RKO (cell line): ENCODE results near the gene WRAP53.

Source experiments
- DNase-seq: peaks from one replicate; pipeline ENCODE4 v3.0.0-alpha.2; 2016; ENCODE audit warnings: low spot score

Gene WRAP53

DNA sequence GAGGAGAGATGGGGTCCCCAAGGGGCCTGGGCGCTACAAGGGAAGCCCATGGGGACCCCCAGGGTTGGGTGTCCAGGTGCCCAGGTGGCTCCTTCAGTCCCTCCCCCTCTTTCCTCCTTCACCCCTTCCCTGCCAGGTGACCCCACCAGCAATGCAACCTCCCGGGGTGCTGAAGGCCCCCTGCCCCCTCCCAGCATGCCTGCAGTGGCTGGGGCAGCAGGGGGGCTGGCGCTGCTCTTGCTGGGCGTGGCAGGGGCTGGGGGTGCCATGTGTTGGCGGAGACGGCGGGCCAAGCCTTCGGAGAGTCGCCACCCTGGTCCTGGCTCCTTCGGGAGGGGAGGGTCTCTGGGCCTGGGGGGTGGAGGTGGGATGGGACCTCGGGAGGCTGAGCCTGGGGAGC, 20.8 kb downstream of the WRAP53 start:
- DNase-seq = no peak

GRCh38 chr17:7710301-7710700, 22.0 kb downstream of the WRAP53 start:
- no peak for DNase-seq

- DNase-seq = no peak
Observed at GRCh38 chr17:7711051-7711755, 22.9 kb downstream of the WRAP53 start.

- DNase-seq = no peak
Observed at GRCh38 chr17:7712111-7712771, 24.0 kb downstream of the WRAP53 start.

GRCh38 chr17:7713782-7714181, 25.5 kb downstream of the WRAP53 start:
- no peak for DNase-seq

- DNase-seq = no peak
Observed at GRCh38 chr17:7714721-7715594, 26.7 kb downstream of the WRAP53 start.

GRCh38 chr17:7715936-7716886, 27.9 kb downstream of the WRAP53 start:
- DNase-seq = no peak

DNA sequence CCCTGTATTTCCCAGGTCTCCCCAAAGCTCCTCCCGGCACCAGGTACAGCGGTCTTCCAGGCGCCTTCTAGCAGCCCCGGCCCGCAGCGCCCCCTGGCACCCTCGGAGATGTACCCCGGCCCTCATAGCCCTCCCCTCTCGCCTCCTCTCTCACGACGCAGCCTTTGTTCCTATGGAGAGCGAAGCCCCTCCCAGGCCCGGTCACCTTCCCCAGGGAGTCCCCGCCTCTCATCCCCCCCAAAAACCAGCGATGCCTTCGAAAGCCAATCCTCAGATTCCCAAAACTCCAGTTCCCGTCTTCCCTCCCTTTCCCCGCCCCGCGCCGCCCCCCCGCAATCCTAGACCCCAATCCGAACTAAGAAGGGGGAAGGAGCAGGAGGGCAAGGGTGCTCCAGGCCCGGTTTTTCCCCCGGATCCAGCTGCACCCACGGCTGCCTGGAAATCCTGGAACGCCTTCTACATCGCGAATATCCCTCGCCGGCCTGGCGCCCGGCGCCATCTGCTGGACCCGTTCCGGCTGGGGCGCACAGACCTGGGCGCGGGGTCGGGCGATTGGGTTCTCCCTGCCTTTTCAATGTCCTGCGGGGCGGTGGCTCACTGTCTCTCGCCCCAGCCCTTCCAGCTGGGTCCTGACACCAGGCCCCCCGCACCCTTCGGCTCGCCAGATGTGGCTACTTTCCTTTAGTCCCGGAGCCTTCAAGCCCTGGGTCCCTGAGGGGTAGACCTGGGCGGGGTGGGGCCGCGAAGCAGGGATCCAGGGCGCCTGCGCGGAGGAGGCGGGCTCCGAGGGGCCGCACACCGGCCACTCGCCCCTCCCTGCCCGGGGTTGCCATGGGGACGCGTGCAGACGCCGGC, 28.9 kb downstream of the WRAP53 start, which contains the start of gene DNAH2:
DNAH2 (plus strand) TSS at position 844 of the 855 bp plus-strand sequence. CDS start 1,991 bp downstream, outside the sequence.
- peak; percentile 90 for DNase-seq

GRCh38 chr17:7717756-7718350, 29.6 kb downstream of the WRAP53 start:
- no peak for DNase-seq

GRCh38 chr17:7719661-7720060, 31.4 kb downstream of the WRAP53 start:
- no peak for DNase-seq

- no peak for DNase-seq
Observed at GRCh38 chr17:7720125-7720524, 31.8 kb downstream of the WRAP53 start.

DNA sequence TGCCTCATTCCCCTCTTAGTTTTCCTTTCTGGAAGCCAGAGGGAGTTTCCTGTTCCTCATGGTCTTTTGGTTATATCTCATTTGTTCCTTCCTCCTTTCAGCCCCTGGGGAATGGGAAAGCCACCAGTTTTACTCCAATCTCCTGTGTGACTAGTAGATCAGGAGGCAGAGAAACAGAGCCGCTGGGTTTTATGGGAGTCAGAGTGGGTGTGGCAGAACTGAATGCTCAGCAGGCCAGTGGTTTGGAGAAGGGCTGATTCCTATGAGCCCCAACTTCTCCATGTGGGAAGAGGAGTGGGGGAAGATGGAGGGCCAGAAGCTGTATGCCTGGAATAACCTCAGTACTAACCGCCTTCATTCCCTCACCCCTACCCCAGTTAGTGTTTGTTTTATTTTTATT, 33.3 kb downstream of the WRAP53 start:
- DNase-seq = no peak

- no peak for DNase-seq
Observed at GRCh38 chr17:7727886-7728285, 39.6 kb downstream of the WRAP53 start.

DNA sequence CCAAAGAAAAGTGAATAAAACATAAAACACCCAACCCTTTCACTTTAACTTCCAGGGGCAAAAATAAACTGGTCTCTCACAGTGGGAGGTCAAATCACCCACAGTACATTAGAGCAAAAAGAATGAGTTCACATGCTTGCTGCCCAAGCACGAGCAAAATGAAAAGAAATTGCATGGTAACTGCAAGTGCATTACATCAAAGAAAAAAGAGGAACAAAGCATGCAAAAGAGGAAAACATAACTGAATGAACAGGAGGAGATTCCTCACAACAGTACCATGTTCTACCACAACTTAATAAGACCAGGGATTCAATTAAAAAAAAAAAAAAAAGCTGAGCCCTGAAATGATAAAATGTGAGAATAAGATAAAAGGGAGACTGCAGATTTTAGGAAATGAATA, 41.5 kb downstream of the WRAP53 start:
- DNase-seq = no peak

DNA sequence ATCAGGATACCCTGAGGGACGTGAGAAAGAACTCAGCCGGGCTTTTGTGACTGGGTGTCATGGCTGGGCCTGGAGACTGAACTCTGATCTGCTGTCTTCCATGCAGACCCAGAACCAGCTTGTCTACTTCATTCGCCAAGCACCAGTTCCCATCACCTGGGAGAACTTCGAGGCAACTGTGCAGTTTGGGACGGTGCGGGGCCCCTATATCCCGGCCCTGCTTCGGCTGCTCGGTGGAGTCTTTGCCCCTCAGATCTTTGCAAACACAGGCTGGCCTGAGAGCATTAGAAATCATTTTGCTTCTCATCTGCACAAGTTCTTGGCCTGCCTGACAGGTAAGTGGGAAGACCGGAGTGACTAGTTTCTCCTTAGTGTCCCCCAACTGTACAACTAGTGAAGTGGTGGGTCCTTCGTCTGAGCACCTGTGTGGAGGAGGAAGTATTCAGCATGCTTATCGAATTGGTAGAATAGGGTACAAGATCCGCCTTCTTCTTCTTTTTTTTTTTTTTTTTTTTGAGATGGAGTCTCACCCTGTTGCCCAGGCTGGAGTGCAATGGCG, 44.8 kb downstream of the WRAP53 start:
- DNase-seq = no peak

DNA sequence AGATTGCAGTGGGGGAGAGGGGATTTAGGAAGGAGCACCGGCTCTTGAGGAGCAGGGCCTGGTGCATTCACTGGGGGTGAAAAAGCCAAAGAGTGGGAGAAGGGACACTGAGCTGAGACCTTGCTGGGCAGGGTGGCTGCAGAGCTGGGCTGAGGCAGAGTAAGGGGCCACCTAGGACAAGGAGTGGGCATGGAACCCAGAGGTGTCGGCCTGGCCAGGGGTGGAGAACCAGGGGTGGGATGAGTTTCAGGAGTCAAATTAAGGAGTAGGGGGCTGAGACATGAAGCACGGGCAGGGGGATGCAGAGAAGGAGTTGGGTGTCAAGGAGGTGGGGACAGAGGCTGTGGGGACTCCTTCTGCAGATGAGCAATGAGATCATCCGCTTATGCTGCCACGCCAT, 49.3 kb downstream of the WRAP53 start:
- no peak for DNase-seq

GRCh38 chr17:7739746-7740145, 51.5 kb downstream of the WRAP53 start:
- no peak for DNase-seq

DNA sequence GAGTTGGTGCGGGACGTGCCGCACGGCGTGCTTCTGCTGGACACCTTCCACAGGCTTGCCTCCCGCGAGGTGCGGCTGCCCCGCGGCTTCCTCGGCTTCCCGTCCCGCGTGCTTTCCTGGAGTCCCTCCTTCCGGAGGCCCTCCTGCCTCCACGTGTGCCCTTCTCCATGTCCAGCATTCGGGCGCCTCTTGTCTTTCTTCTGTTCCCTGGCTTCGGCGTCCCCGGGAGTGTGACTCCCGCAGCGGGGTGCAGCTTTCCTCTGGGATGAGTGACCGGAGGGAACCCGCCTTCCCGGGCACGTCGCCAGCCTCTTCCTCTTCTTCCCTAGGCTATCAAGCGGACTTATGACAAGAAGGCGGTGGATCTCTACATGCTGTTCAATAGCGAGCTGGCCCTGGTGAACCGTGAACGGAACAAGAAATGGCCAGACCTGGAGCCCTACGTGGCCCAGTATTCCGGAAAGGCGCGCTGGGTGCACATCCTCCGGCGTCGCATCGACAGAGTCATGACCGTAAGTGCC, 52.3 kb downstream of the WRAP53 start:
- DNase-seq = no peak

GRCh38 chr17:7742729-7743128, 54.5 kb downstream of the WRAP53 start:
- no peak for DNase-seq

GRCh38 chr17:7744416-7744815, 56.1 kb downstream of the WRAP53 start:
- DNase-seq = no peak
